ENCODE measurements around the gene VWA8.
"Not testable (repeated sequence)": the region's sequence is repeated elsewhere in the genome, so short reads cannot be mapped to it uniquely, and the experiment has no call there.

Gene VWA8

DNA sequence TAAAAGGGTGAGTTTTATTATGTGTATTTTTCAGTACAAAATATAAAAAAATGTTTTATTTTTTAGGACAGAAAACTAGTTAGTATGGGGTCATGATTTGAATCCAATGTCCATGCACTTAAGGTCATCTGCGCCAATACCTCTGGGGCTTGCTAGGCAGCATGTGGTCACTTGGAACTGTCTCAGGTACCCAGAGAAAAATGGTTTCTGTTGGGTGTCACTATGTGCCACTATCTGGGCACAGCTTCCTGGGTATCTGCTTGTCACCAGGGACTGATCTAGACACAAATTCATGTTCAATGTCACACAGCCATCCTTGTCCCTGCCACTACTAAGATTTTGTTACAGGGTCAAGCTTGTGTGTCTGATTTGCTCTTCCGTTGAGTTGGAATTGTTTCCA is 403.2 kb downstream of the VWA8 start:
- DNase-seq (ENCODE audit: low read depth): no peak

DNA sequence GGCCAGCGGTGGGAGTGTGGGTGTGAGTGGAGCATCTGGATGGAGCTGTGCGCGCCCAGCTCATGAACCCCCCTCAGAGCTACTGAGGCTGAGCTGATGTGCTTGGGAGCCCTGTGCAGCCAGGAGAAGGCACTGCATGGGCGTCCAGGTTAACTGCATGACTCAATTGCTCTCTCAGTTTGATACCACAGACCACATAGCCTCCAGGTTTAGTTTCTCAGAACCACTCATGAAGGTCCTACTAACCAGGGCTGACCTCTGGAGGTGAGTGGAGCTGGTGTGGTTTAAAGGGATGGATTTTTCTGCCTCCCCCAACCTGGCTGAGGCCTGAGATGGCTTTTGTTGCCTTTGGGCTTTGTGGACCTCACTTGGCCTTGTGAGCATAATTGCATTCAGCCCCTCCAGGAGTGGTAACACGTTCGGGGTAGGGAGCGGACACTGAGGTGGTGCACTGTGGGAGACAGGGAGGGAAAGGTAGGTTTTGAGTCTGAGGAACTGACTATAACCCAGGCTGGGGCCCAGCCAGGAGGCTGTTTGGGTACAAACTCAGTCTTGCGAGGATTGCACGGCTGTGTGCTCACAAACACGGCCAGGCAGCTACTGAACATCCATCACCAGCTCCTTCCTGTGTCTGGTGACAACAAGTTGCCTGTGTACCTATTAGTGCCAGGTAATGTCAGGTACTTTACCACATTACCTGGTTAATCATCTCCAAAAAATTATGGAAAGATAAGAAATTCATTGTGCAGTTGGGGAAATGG is 406.1 kb downstream of the VWA8 start:
- DNase-seq (ENCODE audit: low read depth): no peak

DNA sequence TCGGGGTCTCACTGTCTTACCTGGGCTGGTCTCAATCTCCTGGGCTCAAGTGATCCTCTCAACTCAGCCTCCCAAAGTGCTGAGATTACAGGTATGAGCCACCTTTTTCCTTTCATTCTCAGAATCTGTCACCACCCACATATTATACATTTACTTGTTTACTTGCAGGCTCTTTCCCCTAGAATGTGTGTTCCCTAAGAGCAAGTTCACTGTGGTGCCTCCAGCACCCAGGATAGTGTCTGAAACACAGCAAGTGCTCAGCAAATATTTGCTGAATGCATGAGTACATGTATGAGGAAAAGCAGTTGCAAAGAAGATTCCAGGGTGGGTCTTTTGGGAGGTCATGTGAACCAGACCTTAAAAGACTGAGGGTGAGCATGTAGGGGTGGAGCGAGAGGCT is 406.7 kb downstream of the VWA8 start:
- no peak for DNase-seq (ENCODE audit: low read depth)

DNA sequence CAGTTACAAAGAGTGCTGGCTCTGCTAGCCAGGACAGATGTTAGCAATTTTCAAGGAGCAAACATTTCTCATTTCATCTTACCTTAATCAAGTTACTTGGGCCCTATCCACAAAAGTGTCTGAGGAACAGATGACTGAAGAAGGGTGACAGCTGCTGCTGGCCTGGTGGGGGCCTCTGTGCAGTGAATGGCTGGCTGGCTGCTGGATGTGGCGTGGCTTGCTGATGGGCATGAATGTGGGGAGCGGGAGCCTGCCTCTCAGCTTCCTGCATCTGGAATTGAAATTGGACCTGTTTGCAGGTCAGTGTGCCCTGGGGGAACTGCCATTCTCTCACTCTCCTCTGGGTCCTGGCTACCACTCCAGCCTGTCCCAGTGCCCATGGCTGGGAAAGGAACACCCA is 408.9 kb downstream of the VWA8 start:
- DNase-seq (ENCODE audit: low read depth): no peak

DNA sequence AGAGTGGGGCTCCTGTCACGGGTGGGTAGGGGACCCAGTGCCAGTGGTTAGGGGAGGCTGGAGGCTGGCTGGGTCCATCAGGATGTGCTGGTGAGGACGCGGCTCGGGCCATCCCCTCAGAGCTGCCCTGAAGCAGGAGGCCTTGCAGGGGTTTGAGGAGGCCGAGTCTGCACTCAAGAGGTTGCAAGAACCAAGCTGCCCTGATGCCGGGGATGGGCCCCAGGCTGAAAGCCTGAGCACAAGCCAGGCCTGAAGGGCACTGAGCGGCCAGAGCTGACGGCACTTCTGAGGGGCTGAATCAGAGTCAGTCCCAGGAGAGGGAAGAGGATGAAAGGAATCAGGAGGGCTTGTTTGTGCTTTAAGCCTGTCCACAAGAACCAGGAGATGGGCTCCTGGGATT is 410.6 kb downstream of the VWA8 start:
- DNase-seq (ENCODE audit: low read depth): no peak

DNA sequence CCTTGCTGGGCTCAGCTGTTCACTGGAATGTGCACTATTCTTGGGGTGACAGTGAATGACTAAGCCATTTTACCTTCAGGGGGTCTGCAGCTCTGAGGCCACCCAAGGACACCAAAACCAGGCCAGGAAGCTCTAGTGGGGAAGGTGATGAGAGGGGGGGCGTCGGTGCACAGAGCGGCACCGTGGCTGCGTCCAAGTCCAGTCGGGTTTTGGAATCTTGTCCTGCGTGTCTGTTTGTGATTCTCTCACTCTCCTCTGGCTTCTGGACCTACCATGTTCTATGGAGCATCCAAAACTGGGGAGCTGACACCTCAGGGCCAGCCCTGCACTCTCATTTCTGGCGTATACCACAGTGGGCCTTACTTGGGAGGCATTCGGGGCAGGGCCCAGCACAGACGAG is 411.4 kb downstream of the VWA8 start:
- DNase-seq (ENCODE audit: low read depth): no peak

DNA sequence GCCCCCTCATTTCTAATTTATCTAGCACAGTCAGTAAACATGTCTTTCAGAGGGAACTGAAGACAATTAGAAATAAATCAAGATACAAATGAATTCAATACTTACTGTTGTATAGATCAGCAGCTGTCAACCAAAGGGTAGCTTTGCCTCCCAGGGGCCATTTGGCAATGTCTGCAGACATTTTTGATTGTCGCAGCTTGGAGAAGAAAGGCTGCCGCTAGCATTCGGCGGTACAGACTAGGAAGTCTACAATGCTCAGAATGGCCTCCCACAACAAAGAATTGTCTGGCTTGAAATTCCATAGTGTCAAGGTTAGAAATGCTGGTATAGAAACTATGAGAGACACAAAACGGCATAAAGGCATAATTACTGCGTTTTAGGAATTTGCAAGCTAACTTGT is 412.0 kb downstream of the VWA8 start:
- DNase-seq (ENCODE audit: low read depth): no peak

DNA sequence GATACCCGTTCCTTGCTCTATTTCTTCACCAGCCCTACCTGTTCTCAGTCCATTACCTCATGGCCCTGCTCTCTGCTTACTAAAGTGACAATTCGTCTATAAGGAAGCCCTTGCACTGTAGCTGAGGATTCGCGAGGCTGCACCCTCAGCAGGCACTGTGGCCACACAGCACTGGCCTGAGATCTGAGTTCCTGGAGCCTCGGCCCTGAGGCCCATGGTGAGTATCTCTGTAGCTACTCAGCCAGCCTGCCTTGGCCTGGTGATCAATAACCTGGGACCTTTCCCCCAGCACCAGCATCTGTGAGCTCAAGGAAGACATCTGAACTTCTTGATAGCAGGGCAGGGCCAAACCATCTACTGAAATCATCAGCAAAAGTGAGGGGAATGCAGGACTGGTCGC is 412.9 kb downstream of the VWA8 start:
- no peak for DNase-seq (ENCODE audit: low read depth)

DNA sequence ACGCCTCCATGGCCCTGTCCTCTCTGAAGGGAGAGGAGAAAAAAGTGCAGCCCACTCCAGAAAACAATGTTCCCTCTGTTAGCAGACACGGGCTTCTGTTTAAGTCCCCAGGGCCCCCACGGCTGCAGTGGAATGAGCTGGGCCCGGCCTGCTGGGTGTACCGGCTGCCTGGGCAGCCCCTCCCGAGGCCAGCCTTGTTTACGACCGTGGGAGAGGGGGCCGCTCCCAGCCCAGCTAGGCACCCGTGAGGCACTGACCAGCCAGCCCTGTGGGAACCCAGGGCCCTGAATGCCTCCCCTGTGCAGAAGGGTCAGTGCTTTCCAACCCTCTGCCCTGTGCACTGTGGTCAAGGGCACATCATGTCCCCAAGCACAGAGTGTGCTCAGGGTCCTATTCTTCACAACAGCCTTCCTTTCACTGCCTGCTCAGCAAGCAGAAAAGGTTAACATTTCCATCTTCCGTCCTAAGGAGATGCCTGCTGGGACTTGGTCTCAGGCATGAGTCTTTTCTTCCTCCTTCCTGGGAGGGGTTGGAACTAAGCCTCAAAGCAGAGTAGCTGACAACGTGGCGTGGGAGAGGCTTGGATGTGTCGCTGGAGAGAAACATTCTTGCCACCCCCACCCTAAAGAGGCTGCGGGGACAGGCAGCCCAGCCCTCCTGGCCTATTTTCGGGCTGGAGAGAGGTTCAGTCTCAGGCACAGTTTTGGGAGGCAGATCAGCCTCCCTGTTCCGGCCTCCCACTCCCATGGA is 413.5 kb downstream of the VWA8 start:
- no peak for DNase-seq (ENCODE audit: low read depth)

DNA sequence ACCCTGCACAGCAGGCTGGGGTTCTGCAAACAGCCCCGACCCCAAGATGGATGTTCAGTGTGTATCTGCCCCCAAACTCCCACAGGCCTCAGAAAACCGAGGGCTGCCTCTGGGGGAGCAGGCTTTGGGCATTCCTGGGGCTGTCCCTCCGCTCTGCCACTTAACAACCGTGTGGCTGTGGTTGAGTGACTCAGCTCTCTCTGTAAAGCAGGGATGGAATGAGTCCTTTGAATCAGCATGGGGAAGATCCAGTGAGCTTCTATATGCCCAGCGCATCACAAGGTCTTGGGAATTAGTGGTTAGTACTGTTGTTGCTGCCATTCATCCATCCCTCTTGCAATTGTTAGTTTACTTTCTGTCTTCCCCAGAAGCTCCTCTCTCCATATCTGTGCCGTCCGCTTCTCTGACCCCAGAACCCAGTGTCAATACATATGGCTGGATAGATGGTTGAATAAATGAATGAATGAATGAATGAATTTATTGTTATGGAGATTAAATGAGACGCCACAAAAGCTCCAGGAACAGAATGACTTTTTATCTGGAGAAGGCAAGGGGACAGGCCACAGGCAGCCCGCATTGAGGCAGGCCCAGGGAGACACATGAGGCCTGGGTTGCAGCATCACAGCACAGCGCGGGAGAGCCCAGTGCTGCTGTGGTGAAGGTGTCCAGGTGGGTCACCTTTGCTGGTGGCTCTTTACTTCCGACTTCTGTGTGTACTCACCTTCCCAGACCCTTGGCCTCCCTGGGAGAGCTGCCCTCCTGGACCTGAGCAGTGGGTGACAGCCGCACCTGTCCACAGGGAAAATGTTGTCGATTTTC is 414.3 kb downstream of the VWA8 start:
- peak; percentile 55 for DNase-seq (ENCODE audit: low read depth)

DNA sequence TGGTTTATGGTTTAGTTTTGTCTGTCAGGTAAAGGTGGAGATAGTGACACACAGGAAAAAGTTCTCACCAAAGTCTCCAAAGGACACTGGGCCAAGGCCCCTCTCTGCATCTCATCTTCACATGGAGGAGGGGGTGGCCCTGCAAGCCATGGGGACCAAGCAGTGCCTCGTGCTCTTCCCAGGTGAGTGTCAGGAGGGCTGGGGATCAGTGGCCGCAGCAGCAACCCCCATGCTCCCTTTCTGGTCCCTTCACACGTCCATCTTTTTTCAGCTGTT is 415.5 kb downstream of the VWA8 start:
- DNase-seq (ENCODE audit: low read depth): no peak

DNA sequence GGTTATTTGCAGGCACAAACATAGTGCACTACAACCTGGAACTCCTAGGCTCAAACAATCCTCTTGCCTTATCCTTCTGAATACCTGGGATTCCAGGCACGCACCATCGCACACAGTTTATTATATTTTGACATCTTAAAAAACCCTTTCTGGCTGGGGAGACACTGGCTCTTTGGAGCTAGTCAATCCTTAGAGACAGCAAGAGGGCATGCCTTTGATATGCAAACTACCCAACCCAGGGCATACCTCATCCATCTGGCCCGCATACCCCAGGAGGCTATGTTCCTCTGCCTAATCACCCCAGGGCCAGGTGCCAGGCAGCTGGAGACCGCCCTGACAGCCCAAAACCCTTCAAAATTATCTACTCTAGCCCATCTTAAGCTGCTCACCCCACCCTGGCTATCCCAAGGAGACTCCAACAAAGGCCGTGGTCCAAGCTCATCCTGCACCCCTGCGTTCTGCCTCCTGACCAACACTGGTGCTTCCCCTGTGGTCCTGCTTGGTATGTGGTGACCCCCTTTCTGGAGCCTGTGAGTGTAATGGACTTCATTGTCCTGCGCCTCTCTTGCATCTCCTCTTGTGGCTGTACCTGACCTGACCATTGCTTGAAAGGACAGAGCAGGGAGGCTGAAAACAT is 417.1 kb downstream of the VWA8 start:
- no peak for DNase-seq (ENCODE audit: low read depth)

DNA sequence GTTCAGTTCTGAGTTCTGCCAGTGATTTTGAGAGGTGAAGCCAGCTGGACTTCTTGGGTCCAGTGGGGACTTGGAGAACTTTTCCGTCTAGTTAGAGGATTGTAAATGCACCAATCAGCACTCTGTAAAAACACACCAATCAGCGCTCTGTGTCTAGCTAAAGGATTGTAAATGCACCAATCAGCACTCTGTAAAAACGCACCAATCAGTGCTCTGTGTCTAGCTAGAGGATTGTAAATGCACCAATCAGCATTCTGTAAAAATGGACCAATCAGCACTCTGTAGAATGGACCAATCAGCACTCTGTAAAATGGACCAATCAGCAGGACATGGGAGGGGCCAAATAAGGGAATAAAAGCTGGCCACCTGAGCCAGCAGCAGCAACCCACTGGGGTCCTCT is 418.1 kb downstream of the VWA8 start:
- DNase-seq (ENCODE audit: low read depth): not testable (repeated sequence)

DNA sequence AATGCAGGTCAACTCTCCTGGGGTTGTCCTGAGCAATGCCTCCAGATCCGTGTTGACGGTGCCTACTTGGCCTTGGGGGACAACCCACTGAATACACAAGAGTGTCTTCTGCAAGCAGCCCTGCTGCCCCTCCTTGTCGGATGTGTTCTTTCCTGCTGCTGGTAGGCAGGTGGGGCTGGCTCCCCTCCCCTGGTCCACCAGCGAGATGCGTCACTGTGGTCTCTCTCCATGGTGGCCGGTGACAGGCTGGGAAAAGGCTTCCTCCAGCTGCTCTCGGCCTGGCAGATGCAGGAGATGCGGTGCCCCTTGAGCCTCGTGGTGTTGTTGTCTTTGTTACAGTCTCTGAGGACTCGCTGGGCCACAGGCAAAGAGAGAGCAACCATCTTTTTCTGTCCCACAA is 418.6 kb downstream of the VWA8 start:
- DNase-seq (ENCODE audit: low read depth): no peak

DNA sequence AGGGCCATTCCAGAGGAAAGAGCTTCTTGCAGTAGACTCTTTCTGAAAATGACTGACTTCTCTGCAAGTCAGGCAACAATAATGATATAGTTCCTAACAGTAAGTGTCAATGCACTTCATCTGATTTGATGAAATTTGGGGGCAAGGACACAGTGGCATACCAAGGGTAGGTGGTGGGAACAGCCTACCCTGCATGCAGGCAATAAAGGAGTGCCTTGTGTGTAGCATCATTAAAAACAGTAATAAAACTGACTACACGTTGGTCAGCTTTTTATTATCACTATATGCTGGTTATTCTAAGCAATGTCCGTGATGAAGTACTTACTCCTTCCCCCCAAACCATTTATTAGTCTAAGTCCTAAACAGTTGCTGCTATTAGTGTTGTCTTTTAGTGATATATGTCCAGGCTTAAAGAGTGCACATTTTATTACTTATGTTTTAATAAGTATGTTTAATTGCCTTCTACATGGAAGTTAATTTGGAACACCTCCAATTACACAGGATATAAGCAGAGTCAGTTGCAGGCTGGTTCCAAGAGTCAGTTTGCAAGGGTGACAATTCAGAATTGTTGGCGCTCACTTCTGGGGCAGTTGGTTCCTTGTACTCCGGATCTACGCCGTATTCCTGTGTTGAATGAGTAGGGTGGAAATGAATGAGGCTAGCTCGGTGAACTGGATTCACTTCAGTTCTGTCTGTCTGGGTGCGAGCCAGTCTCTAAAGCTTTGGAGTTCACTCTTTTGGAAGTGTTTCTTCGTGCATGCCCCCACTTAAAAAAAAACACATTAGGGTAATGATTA is 419.6 kb downstream of the VWA8 start:
- no peak for DNase-seq (ENCODE audit: low read depth)

DNA sequence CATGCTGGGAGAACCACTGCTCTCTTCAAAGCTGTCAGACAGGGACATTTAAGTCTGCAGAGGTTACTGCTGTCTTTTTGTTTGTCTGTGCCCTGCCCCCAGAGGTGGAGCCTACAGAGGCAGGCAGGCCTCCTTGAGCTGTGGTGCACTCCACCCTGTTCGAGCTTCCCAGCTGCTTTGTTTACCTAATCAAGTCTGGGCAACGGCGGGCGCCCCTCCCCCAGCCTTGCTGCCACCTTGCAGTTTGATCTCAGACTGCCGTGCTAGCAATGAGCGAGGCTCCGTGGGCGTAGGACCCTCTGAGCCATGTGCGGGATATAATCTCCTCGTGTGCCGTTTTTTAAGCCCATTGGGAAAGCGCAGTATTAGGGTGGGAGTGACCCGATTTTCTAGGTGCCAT is 420.7 kb downstream of the VWA8 start:
- DNase-seq (ENCODE audit: low read depth): not testable (repeated sequence)

DNA sequence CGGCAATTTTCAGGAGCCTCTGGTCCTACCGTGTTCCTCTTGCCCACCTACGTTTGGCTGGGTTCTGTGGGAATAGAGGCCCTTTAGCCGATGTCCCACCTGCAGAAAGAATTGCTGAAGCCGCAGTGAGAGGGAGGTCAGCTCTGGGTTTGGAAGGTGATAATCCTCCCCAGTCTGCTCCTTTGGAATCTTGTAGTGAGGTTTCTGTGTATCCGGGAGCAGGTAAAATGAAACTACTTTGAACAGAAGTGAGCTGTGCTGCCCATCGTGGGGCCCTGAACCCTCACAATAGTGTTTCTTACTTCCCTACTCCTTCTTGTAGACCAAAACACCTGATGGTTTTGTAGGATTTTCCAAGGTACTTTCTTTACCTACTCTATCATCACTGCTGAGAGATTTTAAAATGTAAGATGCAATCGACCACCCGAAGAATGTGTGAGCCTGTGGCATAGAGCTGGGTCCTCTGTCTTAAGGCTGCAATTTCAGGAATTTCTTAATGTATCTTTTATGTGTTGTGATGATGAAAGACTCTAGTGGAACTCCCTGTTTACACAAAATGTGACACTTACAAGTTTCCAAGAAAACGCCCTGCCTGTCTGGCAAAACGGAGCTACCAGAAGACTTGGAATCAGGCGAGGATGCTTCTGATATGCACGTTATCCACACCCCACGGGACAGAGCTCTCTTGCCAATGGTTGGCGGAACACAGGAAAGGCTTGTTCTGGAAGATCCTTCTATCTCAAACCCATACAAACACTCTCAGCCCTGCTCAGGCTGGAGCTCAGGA is 427.4 kb downstream of the VWA8 start:
- no peak for DNase-seq (ENCODE audit: low read depth)

DNA sequence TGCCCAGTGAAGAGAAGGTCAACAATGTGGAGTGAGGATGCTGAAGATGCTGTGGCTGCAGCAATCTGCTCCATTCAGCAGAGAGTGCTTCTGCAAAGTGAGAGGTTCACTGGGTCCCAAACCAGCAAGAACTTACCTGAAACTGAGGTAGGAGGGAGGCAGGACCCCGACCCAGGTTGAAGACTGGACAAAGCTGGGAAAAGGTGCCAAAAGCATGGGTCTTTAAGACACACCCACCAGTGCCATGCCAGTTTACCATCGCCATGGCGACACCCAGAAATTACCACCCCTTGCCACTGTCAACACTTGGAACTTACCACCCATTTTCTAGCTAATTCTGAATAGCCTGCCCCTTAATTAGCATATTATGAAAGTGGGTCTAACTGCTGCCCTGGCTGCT is 432.9 kb downstream of the VWA8 start:
- no peak for DNase-seq (ENCODE audit: low read depth)

DNA sequence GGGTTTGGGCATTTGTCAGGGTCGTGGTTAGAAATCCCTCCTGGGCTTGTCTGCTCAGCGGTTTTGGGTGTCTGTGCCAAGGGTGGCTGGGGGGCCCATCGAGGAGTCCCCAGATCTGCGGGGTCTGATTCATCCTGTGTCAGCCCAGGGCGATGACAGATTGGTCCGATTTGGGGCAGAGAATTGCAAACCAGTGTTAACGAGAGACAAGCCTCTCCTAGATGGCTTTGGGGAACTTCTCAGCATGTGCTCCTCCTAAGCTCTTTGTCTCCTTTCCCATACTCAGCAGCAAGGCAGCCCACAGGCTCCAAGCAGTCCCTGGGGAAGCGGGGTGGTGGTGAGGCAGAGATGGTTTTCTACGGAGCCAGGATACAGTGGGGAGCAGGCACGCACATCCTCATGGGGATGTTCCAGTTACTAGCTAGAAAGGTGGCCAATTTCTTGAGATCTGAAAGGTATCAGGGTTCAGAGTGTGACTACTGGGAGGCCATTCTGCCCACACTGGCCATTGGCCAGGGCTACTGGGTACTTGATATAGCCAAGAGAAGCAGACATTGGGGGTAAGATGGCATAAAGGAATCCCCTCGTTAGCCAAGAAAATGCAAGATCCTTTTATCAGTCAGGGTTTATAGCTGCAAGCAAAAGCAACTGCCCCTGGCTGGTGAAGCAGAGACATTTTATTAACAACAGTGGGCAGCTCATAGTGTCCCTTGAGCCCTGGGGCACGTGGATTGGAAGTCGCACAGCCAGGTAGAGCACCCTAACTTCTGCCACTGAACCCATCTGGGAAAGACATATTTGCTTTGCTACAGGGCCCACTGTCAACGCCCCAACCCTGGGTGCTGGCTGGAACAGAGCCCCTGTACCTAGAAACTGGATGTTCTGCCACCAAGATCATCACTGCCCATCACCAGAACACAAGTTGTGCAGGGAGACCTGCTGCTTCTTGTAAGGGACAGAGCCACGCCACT is 440.0 kb downstream of the VWA8 start:
- peak; percentile 39 for DNase-seq (ENCODE audit: low read depth)

Measured in stromal cell of bone marrow (primary cell).